Umbilical cord (tissue), 2 donors: ENCODE data around the gene TXN2. TPM values are rescaled to one million over a fixed set of nuclear protein-coding genes. Genes with fewer than 3 reads are reported as not detected.
"Not testable (repeated sequence)": the region's sequence is repeated elsewhere in the genome, so short reads cannot be mapped to it uniquely, and the experiment has no call there.

Experiments used
- DNase-seq: peaks from one replicate; pipeline ENCODE4 v3.0.0-alpha.2; 2015; ENCODE audit warnings: low spot score
- total RNA-seq: library from RNA; depleted of rRNA; stranded (reverse); fragments of >200 nt; gene quantifications from one replicate; pipeline ENCODE4 v1.2.3, GENCODE V29; 2014; ENCODE audit warnings: low replicate concordance; ENCODE audit not compliant: insufficient read depth

Gene TXN2
- total RNA-seq, 1 donor from 2014 or later = 15.2 TPM

DNA sequence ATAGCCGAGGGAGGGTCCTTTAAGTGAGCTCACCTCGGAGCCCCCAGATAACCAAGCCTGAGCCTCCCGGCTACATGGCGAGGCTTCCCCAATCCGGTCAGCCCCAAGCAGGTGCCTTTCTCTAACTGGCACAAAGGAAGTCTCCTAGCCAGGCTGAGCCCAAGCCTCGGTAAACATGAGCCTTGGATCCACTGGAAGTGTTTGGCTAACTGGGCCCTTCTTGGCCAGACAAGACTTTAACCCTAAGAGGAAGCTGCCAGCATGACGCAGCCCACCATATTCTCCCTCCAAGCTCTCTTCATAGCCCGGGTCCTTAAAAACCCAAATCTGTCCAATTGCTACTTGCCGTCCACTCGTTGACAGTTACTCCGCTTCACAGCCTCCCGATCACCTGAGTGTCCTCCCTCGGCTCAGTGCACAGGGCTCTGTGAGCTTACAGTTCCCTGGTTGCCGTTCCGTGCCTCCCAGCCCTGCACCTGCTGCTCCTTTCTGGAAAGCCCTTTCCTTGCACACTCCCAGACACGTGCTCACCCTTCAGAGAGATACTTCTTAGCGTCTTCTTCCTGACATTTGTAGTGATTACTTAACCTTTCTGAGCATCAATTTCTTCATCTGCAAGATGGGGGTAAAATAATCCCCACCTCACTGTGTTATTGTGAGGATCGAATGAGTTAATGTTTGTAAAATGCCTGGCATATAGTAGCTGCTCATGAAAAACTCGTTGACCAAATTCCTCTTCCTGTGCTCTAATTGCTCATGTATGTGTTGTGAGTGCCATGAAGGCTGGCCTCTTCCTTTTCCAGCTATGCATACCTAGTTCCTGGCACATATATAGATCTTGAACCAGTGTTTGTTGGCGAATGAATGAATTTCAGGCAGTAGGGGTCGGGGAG, 25.6 kb downstream of the TXN2 start:
- DNase-seq = no peak

DNA sequence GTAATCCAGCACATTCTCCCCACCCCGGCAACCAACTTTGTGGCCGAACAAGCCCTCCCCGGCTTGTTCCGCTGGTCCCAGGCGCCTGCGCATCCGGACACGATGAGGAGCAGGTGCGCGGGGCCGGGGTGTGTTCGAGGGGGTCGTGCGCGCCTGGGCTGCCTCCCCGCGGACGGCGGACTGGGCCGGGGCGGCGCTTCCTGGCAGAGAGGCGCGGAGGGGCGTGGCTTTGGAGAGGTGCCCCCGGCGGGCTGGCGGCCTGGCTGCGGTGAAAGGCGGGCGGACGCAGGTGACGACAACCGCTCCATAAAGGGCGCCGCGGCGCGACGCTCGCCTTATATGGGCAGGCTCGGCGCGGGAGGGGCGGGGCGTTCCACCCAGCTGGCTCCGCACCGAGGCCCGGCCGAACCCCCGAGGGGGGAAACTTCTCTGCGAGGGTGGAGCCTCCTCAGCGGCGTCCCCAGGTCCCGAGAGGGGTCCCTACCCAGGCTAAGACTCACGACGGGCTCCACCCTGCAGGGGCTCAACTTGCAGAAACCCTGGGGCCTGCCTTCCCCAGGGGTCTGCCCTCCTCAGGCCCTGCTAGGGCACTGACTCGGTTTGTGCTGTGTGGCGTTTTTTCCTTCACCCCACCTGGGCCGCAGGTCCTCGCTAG, 26.4 kb downstream of the TXN2 start:
- peak; percentile 91 for DNase-seq

DNA sequence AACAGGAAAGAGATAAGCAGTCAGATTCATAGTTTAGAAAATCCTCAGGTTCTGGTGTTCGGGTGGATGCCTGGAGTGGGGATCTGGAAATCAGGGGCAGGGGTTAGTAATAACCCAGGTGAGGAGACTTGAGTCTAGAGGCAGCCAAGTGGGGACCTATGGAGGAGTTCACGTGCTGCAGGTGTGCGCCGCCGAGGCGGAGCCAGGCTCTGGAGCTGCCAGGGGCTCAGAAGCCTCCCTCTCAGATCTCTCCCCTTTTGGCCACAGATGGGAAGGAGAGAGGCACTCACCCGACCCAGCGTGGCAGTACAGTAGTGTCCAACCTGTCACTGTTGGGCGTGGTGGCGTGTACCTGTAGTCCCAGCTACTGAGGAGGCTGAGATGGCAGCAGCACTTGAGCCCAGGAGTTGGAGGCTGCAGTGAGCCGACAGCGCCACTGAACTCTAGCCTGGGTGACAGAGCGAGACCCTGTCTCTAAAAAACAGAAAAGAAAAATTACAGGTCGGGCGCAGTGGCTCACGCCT, 27.5 kb downstream of the TXN2 start:
- DNase-seq = no peak

DNA sequence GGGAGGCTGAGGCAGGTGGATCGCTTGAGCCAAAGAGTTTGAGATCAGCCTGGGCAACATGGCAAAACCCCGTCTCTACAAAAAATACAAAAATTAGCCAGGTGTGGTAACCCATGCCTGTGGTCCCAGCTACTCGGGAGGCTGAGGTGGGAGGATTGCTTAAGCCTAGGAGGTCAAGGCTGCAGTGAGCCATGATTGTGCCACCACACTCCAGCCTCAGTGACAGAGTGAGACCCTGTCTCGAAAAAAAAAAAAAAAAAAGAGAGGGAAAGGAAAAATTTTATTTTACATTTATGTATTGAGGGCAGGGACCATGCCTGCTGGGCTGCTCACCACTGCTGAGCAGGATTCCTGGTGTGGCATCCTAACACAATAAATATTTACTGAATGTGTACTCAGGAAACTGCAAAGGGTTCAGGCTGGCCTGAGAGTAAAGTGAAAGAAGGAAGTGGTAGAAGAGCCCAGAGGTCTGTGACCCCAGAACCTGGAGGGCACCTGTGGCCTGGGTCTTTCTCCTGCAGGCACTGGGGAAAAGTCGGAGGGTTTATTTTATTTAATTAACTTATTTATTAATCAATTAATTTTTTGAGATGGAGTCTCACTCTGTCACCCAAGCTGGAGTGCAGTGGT, 28.3 kb downstream of the TXN2 start:
- DNase-seq = not testable (repeated sequence)

DNA sequence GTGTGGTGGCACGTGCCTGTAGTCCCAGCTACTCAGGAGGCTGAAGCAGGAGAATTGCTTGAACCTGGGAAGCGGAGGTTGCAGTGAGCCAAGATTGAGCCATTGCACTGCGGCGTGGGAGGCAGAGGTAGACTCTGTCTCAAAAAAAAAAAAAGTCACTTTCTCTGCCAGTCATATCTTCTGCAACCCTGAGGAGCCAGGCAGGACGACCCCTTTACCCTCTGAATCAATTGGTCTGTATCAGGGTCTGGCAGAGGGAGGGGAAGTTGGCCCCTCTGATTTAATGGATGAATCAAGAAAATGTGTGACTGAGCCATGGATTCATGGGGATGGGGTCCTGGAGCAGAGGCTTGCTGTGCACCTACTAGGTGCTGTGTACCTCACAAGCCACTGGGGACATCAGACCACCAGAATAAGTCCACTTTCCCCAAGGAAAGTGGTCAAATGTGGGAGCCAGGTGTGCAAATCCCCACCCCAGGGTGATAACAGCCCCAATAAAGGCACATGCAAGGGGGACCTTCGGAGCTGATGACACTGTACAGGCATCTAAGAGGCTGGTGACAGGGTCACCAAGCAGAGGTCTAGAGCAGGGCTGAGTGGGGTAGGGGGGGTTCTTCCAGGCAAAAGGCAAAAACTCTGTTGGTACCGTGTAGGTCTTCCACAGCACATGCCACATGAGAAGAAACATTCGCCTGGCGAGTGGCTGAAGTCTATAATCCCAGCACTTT, 29.0 kb downstream of the TXN2 start:
- DNase-seq = no peak

DNA sequence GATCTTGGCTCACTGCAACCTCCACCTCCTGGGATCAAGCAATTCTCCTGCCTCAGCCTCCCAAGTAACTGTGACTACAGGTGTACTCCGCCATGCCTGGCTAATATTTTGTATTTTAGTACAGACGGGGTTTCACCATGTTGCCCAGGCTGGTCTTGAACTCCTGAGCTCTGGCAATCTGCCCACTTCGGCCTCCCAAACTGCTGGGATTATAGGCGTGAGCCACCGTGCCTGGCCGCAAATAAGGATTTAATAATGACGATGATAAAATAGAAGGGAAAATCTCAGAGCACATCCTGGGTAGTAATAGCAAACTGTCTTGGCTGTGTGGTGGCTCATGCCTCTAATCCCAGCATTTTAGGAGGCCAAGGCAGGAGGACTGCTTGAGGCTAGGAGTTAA, 30.5 kb downstream of the TXN2 start:
- not testable (repeated sequence) for DNase-seq

DNA sequence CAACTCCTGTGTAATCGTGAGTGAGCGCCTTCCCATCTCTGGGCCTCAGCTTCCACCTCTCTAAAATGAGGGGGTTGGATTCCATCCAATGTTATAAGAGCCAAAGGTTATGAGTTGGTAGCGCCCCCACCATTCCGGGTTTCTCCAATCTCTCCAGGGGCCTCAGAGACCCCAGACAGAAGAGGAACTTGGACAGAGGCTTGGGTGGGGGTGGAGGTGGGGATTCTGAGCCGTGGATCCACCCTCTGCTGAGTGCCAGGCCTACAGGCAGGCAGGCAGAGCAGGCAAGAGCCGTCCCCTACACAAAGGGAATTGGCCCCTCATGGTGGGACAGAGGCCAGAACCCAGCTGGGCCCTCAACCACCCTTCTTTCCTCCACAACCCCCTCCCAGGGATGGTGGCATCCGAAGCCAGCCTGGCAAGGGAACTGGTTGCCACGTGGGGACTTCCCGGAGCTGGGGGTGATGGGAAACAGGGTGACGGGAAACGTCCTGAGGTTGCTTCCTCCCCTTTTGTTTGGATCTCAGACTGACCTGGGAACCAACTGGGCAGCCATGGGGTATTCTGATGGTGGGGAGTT, 31.8 kb downstream of the TXN2 start:
- DNase-seq = no peak

DNA sequence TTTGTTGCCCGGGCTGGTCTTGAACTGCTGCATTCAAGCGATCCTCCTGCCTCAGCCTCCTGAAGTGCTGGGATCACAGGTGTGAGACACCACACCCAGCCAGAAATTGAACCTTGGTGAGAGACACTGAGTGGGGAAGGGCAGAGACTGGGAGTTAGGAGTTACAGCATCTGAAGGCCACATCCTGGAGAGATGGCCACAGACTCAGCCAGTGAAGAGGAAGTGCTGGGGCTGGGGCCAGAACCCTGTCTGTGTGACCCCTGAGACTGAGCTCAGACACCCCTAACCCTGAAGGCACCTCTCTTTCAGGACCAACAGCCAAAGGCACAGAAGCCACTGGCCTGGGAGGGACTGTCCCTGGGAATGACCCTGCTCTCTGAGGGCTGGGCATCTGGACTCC, 33.8 kb downstream of the TXN2 start:
- no peak for DNase-seq

DNA sequence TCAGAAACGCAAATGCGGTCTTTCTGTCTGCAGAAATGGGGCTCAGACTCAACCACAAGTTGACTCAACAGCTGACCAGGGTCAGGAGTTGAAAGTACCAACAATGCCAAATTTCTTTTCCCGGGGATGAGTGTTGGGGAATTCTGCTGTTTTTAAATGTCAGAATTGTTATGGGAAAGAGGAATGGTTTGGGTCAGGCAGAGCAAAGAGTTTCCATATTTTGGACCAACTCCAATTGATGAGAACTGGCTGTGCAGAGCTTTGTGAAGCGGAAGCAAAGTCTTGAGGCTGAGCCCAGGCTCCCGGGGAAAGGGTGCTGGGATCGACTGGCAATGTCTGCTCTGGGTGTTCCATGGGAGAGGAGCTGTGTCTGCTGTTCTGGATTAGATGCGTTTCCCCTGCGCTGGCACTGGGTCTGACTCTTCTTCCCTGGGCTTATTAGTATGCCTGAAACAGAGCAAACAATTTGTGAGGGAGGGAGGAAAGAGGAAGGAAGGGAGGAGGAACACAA, 36.2 kb downstream of the TXN2 start:
- no peak for DNase-seq

DNA sequence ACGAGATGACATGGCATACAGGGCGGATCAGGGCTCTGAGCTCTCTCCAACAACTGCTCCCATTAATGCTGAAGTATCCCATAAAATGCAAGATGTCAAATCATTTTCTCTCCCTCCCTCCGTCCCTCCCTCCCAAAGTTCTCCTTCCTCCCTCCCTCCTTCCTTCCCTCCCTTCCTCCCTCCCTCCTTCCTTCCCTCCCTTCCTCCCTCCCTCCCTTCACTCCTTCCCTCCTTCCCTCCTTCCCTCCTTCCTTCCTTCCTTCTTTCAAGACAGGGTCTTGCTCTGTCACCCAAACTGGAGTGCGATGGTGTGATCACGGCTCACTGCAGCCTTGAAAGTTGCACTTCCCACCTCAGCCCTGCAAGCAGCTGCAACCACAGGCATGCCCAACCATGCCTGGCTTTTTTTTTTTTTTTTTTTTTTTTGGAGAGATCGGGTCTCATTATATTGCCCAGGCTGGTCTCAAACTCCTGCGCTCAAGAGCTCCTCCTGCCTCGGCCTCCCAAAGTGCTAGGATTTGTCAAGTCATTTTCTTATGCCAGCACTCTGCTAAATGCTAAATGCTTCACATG, 38.2 kb downstream of the TXN2 start:
- DNase-seq = no peak

DNA sequence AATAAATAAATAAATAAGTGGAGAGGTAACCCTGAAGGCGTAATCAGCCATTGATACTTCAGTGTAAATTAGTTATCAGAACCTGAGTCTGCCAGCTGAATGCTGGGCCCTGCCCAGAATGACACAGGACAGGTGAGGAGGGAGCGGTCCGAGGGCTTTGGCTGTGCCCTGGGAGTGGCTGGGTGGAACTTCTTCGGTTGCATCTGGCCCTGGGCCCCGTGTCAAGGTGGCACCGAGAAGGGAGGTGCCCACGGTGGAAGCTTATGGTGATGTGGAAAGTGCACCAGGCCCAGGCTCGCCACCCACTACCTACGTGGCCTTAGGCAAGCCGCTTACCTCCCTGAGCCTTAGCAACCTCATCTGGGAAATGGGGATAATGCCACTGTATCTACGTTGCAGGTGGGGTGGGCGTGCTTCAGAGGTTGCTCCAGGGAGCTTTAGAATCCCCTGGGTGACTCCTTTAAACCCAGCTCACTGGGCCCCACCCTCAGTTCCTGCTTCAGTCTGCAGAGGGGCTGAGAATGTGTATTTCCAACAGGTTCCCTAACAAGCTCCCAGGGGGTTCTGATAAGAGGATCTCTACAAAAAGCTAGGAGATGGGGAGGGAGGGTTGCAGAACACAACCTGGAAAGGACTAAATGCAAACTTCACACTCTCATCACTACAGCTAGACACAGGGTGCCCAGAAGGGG, 38.8 kb downstream of the TXN2 start:
- DNase-seq = no peak

DNA sequence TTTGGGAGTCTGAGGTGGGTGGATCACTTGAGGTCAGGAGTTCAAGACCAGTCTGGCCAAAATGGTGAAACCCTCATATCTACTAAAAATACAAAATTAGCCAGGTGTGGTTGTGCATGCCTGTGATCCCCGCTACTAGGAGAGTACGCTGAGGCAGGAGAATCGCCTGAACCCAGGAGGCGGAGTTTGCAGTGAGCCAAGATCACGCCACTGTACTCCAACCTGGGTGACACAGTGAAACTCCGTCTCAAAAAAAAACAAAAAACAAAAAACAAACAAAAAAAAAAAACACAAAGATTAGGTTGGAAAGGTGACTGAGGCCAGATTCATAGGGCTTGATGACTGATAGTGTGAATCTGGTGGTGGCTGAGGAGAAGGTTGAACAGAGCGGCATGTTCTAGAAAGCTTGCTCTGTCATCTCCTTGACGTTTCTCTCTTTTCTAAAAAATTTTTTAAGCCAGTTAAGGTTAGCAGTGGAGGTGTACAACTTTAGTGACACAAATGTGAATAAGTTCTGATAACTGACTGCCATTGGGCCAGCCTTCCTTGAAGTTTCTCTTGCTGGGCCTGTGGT, 40.9 kb downstream of the TXN2 start:
- no peak for DNase-seq

DNA sequence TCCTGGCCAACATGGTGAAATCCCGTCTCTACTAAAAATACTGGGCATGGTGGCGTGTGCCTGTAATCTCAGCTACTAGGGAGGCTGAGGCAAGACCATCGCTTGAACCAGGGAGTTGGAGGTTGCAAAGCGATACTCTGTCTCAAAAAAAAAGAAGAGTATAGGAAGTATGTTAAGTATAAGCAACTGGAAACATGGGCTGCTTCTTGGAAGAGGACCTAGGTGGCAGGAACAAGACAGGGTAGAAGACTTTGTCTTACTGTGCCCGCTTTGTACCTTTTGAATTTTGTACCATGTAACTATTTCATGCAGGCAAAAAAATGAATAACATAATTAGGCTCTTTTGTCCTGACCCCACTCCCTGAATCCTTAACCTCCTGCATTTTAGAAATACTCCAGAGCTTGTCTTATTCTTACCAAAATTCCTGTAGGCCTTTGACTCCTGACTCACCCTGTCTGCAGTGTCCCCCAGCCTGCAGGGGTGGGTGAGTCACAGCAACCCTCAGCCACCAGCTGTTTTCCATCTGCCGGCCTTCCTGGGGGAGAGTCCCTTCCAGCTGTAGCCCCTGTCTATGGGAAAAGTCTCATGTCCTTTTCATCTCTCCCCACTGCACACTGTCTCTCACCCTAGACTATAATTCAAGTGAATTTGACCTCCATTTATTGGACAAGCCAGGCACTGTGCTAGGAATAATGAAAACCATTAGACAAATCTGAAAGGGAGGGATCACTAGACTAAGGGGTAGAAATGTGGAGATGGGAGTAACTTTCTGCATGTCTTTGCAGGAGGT, 41.8 kb downstream of the TXN2 start:
- DNase-seq = peak; percentile 74

DNA sequence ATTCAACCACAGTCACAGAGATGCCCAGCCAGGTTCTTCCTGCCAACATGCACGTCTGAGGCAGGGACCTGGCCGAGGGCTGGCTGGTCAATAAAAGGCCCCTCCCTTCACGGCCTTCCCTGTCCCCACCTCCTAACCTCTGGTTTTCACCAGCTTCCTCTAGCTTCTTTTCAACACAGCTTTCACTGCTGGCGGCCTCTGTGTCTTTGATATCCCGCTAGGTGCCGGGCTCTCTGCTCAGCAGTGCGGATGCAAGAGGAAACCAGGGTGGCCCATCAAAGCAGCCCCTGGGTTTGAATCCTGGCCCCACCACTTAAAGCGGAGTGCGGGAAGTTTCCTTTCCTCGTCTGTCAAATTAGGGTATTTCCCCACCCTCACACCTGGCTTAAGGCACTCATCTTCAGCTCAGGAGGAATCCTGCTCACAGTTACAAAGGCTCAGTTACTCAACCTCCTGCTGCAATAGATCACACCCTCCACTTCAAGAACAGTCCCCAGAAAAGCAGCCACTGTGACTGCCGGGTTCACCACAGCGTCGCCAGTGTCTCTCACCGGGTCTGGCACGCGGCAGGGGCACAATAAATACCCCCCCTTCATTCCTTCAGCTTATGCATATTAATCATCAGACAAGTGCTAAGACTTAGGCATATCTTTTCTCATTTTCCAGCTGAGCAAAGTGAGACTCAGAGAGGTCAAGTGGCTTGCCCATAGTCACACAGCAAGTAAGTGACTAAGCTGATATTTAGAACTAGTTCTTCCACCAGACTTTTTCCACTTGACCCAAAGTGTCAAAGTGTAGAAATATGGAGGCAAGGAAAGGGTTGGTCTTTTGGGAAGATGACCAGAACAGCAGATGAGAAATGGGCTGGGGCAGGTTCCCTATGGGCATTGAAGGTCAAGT, 45.7 kb downstream of the TXN2 start:
- DNase-seq = no peak

DNA sequence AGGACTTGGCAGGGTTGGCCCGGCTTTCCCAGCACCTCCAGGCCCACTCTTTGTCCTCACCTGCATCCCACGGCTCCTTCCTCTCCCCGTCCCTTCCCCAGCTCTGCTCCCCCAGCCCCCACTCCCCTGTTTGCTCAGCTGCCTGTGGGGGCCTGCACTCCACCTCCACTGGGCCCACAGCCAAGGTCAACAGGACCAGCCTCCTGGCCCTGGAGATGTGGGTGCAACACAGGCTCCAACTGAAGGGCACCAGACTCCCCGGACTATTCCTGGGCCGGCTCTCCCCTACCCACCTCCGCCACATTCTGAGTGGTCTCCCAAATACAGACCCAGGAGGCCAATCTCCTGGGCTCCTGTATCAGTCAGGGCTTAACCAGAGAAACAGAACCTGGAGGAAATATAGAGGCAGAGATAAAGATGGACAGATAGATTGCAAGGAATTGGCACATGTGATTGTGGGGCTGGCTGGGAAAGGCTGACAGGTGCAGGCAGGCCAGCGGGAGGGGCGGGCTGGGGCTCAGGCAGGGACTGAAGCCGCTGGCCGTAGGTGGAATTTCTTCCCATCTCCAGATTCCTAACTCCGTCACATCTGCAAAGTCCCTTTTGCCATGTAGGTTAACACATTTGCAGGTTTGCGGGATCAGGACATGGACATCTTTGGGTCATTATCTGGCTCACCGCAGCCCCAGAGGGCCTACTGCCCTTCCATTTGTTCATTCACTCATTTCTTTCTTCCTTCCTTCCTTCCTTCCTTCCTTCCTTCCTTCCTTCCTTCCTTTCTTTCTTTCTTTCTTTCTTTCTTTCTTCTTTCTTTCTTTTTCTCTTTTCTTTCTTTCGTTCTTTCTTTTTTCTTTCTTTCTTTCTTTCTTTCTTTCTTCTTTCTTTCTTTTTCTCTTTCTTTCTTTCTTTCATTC, 47.9 kb downstream of the TXN2 start:
- DNase-seq = no peak

DNA sequence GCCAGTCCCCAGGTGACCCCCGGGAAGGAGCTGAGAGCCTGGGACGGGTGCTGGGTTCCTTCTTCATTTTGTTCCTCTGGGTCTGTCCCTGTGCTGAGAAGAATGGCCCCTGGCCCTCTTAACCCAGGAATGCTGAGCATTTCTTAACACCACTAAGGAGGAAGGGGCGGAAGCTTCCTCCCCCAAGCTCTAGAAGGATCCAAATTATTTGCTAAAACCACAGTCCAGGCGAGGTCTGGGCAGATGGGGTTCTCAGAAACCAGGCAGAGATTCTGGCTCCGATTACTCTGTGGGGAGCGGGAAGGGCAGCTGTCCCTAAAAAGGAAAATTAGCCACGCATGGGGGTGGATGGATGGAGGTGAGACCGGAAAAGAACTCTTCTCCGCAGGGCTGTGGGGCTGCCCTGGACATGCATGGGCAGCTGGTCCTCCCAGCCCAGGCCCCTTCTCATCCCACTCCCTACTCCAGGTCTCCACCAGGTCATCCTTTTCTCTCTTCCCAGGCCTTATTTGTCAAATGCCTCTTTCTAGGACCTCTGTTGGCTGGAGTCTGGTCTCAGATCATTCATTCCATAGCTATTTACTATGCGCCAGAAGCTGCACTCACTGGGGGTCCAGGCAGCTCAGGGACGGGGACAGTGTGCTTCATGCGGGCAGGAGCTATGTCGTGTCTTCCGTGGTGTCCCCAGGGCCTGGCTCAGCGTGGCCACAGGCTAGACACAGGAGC, 48.7 kb downstream of the TXN2 start:
- DNase-seq = no peak
